HCT116 (cell line): ENCODE results near the gene ARHGAP21. TPM values are rescaled to one million over a fixed set of nuclear protein-coding genes. Genes with fewer than 3 reads are reported as not detected.

Experiments
- ATAC-seq: fragments of 200-7000 bp; cut with Tn5 transposase; 2 replicates; pipeline ENCODE4 v1.9.1; 2020; ENCODE audit warnings: mild to moderate bottlenecking, moderate library complexity
- BruUV-seq: library from RNA; stranded (reverse); fragments of 400-500 nt; replicated peaks from 2 replicates; lab custom pipeline; 2021; lab: Mats Ljungman, UMichigan
- CTCF ChIA-PET: fragments of 300-600 bp; sonication (Branson Sonifier 250); formaldehyde crosslinking; loops from one replicate; lab custom pipeline; 2021; ENCODE audit warnings: antibody characterized with exemption; lab: Charles Lee
- POLR2A ChIA-PET: fragments of 300-600, 350-600 bp; sonication (Branson Sonifier 250); formaldehyde crosslinking; loops from one replicate; lab custom pipeline; 2021; ENCODE audit warnings: antibody characterized with exemption; lab: Charles Lee
- RAD21 ChIA-PET, 2 experiments: fragments of 300-600 bp; sonication (Branson Sonifier 250); formaldehyde crosslinking; loops; one replicate each; lab custom pipeline; 2023; ENCODE audit warnings: low total read pairs in 2 of 2; ENCODE audit not compliant: uncharacterized antibody in 2 of 2, unreplicated experiment in 2 of 2, low non-redundant PET in 1 of 2; lab: Charles Lee
- DNase-seq: peaks from one replicate; pipeline ENCODE4 v3.0.0-alpha.2; 2010; ENCODE audit warnings: low read depth, low spot score
- H2AFZ ChIP-seq: fragments of 200-600 bp; shearing (Covaris generic), sonication (generic); 2 replicates; pipeline ENCODE4 v1.6.1; 2017; ENCODE audit warnings: low read depth, mixed run types, mixed read lengths, antibody characterized with exemption, low read length; ENCODE audit not compliant: poor library complexity, severe bottlenecking
- H3K27ac ChIP-seq: 2 replicates; pipeline ENCODE4 v1.5.1; 2012; ENCODE audit warnings: low read depth, low read length
- H3K27me3 ChIP-seq: fragments of 200-600 bp; sonication (generic); 2 replicates; pipeline ENCODE4 v1.6.1; 2016; ENCODE audit warnings: mixed run types, low read length, mixed read lengths; ENCODE audit not compliant: insufficient read depth
- H3K36me3 ChIP-seq, 2 experiments: fragments of 200-500 bp in 1 of 2; fragments of 200-600 bp in 1 of 2; sonication (Bioruptor generic) in 1 of 2; sonication (generic) in 1 of 2; 2 replicates each; pipeline versions ENCODE4 v1.5.1 to v1.6.1; 2014 to 2016; ENCODE audit warnings: low read length in 2 of 2, inconsistent platforms in 1 of 2, mixed read lengths in 1 of 2, mixed run types in 1 of 2; ENCODE audit not compliant: insufficient read depth in 2 of 2, control insufficient read depth in 1 of 2
- H3K4me1 ChIP-seq, 2 experiments: fragments of 200-600 bp in 1 of 2; sonication (generic) in 1 of 2; 2 replicates each; pipeline versions ENCODE4 v1.5.1 to v1.6.1; 2012 to 2017; ENCODE audit warnings: low read length in 2 of 2, inconsistent platforms in 1 of 2, mild to moderate bottlenecking in 1 of 2, mixed read lengths in 1 of 2, mixed run types in 1 of 2, moderate library complexity in 1 of 2; ENCODE audit not compliant: insufficient read depth in 2 of 2, control insufficient read depth in 1 of 2
- H3K4me2 ChIP-seq: fragments of 200-600 bp; sonication (generic); 2 replicates; pipeline ENCODE4 v1.6.1; 2017; ENCODE audit warnings: mixed run types, low read length, mixed read lengths
- H3K4me3 ChIP-seq, 2 experiments: fragments of 200-600 bp in 1 of 2; sonication (generic) in 1 of 2; replicated peaks in 1 of 2; 2 replicates each; pipeline ENCODE4 v1.5.1; 2011 to 2016; ENCODE audit warnings: low read length in 2 of 2, control low read depth in 1 of 2, low read depth in 1 of 2, mild to moderate bottlenecking in 1 of 2, mixed read lengths in 1 of 2, mixed run types in 1 of 2
- H3K79me2 ChIP-seq: fragments of 200-600 bp; sonication (generic); 2 replicates; pipeline ENCODE4 v1.6.1; 2017; ENCODE audit warnings: mild to moderate bottlenecking, mixed run types, low read length, moderate library complexity, mixed read lengths; ENCODE audit not compliant: insufficient read depth
- H3K9ac ChIP-seq: fragments of 200-600 bp; sonication (generic); 2 replicates; pipeline ENCODE4 v1.6.1; 2016; ENCODE audit warnings: low read length, mixed read lengths
- H3K9me2 ChIP-seq: fragments of 200-600 bp; sonication (generic), shearing (Covaris generic); 2 replicates; pipeline ENCODE4 v1.6.1; 2017; ENCODE audit warnings: mixed run types, mild to moderate bottlenecking, moderate library complexity; ENCODE audit not compliant: insufficient read depth
- H3K9me3 ChIP-seq, 2 experiments: fragments of 200-500 bp in 1 of 2; fragments of 200-600 bp in 1 of 2; sonication (Bioruptor generic) in 1 of 2; sonication (generic) in 1 of 2; 2 replicates each; pipeline ENCODE4 v1.6.1; 2014 to 2017; ENCODE audit warnings: low read length in 2 of 2, mixed read lengths in 2 of 2, inconsistent platforms in 1 of 2, low read depth in 1 of 2, mild to moderate bottlenecking in 1 of 2, mixed run types in 1 of 2, moderate library complexity in 1 of 2; ENCODE audit not compliant: control insufficient read depth in 1 of 2, insufficient read depth in 1 of 2
- H4K20me1 ChIP-seq: fragments of 200-600 bp; sonication (generic), shearing (Covaris generic); 2 replicates; pipeline ENCODE4 v1.6.1; 2017; ENCODE audit warnings: mixed run types, mild to moderate bottlenecking, moderate library complexity; ENCODE audit not compliant: insufficient read depth
- CBX3 ChIP-seq: IDR thresholded peaks from 2 replicates; pipeline ENCODE4 v1.6.1; 2012; ENCODE audit warnings: low read depth
- CEBPB ChIP-seq: IDR thresholded peaks from 2 replicates; pipeline ENCODE4 v1.6.1; 2012; ENCODE audit warnings: low read depth
- ELF1 ChIP-seq: IDR thresholded peaks from 2 replicates; pipeline ENCODE4 v1.6.1; 2012; ENCODE audit warnings: low read depth, borderline replicate concordance
- EZH2phosphoT487 ChIP-seq: fragments of 200-600 bp; IDR thresholded peaks from 2 replicates; pipeline ENCODE4 v1.6.1; 2018; ENCODE audit warnings: antibody characterized with exemption, borderline replicate concordance
- FOSL1 ChIP-seq: IDR thresholded peaks from 2 replicates; pipeline ENCODE4 v1.6.1; 2012; ENCODE audit warnings: low read depth
- JUND ChIP-seq: IDR thresholded peaks from 2 replicates; pipeline ENCODE4 v1.6.1; 2012
- POLR2AphosphoS5 ChIP-seq: IDR thresholded peaks from 2 replicates; pipeline ENCODE4 v1.6.1; 2011; ENCODE audit warnings: mild to moderate bottlenecking, low read depth, low read length, moderate library complexity
- RAD21 ChIP-seq: IDR thresholded peaks from 2 replicates; pipeline ENCODE4 v1.6.1; 2012; ENCODE audit warnings: low read depth, mild to moderate bottlenecking
- YY1 ChIP-seq: IDR thresholded peaks from 2 replicates; pipeline ENCODE4 v1.6.1; 2011; ENCODE audit warnings: low read length, low read depth, moderate library complexity, mild to moderate bottlenecking; ENCODE audit not compliant: insufficient replicate concordance; ENCODE audit errors: extremely low read depth
- ZNF274 ChIP-seq: fragments of 200-500 bp; sonication (Bioruptor generic); IDR thresholded peaks from 2 replicates; pipeline ENCODE4 v1.6.1; 2014; ENCODE audit warnings: mild to moderate bottlenecking, low read depth, low read length, inconsistent platforms
- intact Hi-C: fragments of 100-400 bp; cut with micrococcal nuclease; formaldehyde crosslinking; loops from 2 replicates; pipeline ENCODE4 v1.10.0; 2022
- total RNA-seq: library from RNA; stranded (reverse); gene quantifications from one replicate; pipeline ENCODE4 v1.2.1, GENCODE V29; 2021; ENCODE audit not compliant: unreplicated experiment
- TF ChIP-seq, protein P1 (sequence below): IDR thresholded peaks from 2 replicates; pipeline ENCODE4 v1.6.1; 2012
- TF ChIP-seq, protein P2 (sequence below): IDR thresholded peaks from 2 replicates; pipeline ENCODE4 v1.6.1; 2011; ENCODE audit warnings: mild to moderate bottlenecking, low read length, moderate library complexity; ENCODE audit not compliant: insufficient replicate concordance; ENCODE audit errors: extremely low read depth
- TF ChIP-seq, protein P3 (sequence below), 3 experiments: fragments of 200-600 bp in 1 of 3; sonication (generic) in 1 of 3; IDR thresholded peaks in 2 of 3; conservative IDR thresholded peaks in 1 of 3; 2 replicates each; pipeline ENCODE4 v1.5.1; 2012 to 2017; ENCODE audit warnings: low read depth in 2 of 3, low read length in 2 of 3, antibody characterized with exemption in 1 of 3, borderline replicate concordance in 1 of 3, control low read depth in 1 of 3, mild to moderate bottlenecking in 1 of 3, mixed read lengths in 1 of 3, mixed run types in 1 of 3, moderate library complexity in 1 of 3; ENCODE audit not compliant: insufficient read depth in 1 of 3

Gene ARHGAP21
- total RNA-seq, 1 experiment from 2014 or later: 47.7 TPM

DNA sequence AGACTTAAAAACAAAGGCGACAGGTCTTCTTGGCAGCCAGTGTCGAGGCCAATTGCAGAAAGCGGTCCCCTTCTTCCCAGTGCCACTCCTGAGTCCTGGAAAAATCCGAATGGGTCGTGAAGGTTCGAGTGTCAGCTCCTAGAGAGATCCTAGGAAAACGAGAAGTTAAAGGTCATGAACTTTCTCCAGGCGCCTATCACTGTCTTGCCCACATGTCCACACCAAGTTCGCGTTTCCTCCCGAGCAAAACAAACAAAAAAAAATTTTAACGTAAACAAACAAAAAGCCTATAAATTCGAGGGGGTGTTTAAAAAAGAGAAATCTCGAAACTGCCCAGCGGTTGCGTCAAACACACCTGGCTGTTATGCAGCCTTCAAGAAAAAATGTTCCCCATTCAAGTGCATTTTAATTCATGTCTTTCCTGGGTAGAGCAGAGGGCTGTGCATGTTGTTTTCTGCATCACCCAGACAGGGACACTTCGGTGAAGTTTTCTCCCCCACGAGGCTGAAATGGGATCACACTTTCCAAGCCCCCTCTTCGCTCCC lies 1.5 kb downstream of the ARHGAP21 start:
- peaks cover 10 to 28% of the 10 kb centered on the region in 2 experiments for H3K4me1 ChIP-seq
- peak overlapping the region; percentile 85 for H3K9ac ChIP-seq
- ChIA-PET RAD21 (no interaction called here), POLR2A (no interaction called here), CTCF (no interaction called here)
- H3K79me2 ChIP-seq: peaks cover 53% of the 10 kb centered on the region
- DNase-seq: no peak
- no peak overlapping the region for H2AFZ ChIP-seq
- intact Hi-C loops: no loop called here
- no peaks in the 10 kb centered on the region; a peak in 1 of 4 replicates for H3K36me3 ChIP-seq
- H3K9me3 ChIP-seq: no peaks in the 10 kb centered on the region
- no peaks in the 10 kb centered on the region for H3K27me3 ChIP-seq
- TF ChIP-seq ZNF274: no peak
- no peak for TF ChIP-seq YY1
- TF ChIP-seq, protein P1, sequence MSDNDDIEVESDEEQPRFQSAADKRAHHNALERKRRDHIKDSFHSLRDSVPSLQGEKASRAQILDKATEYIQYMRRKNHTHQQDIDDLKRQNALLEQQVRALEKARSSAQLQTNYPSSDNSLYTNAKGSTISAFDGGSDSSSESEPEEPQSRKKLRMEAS: no peak
- no peak for TF ChIP-seq POLR2AphosphoS5
- TF ChIP-seq RAD21: no peak
- no peak for TF ChIP-seq ELF1
- TF ChIP-seq, protein P2, sequence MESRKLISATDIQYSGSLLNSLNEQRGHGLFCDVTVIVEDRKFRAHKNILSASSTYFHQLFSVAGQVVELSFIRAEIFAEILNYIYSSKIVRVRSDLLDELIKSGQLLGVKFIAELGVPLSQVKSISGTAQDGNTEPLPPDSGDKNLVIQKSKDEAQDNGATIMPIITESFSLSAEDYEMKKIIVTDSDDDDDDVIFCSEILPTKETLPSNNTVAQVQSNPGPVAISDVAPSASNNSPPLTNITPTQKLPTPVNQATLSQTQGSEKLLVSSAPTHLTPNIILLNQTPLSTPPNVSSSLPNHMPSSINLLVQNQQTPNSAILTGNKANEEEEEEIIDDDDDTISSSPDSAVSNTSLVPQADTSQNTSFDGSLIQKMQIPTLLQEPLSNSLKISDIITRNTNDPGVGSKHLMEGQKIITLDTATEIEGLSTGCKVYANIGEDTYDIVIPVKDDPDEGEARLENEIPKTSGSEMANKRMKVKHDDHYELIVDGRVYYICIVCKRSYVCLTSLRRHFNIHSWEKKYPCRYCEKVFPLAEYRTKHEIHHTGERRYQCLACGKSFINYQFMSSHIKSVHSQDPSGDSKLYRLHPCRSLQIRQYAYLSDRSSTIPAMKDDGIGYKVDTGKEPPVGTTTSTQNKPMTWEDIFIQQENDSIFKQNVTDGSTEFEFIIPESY: no peak
- no peak for TF ChIP-seq CBX3
- TF ChIP-seq CEBPB: no peak
- TF ChIP-seq, protein P3, sequence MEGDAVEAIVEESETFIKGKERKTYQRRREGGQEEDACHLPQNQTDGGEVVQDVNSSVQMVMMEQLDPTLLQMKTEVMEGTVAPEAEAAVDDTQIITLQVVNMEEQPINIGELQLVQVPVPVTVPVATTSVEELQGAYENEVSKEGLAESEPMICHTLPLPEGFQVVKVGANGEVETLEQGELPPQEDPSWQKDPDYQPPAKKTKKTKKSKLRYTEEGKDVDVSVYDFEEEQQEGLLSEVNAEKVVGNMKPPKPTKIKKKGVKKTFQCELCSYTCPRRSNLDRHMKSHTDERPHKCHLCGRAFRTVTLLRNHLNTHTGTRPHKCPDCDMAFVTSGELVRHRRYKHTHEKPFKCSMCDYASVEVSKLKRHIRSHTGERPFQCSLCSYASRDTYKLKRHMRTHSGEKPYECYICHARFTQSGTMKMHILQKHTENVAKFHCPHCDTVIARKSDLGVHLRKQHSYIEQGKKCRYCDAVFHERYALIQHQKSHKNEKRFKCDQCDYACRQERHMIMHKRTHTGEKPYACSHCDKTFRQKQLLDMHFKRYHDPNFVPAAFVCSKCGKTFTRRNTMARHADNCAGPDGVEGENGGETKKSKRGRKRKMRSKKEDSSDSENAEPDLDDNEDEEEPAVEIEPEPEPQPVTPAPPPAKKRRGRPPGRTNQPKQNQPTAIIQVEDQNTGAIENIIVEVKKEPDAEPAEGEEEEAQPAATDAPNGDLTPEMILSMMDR (IDR thresholded peaks at IDR 0.05 in 2 of 3, conservative IDR thresholded peaks at IDR 0.05 in 1 of 3; ENCODE audit: borderline replicate concordance in 1 of 3, insufficient read depth in 1 of 3, low read depth in 2 of 3, low read length in 2 of 3): no peak
- TF ChIP-seq EZH2phosphoT487: no peak
- TF ChIP-seq FOSL1: no peak
- TF ChIP-seq JUND: no peak
- no peak for ATAC-seq
- H3K4me2 ChIP-seq: peak overlapping the region; percentile 84
- BruUV-seq: no TSS peak
- H3K9me2 ChIP-seq: no peaks in the 10 kb centered on the region
- H4K20me1 ChIP-seq: no peaks in the 10 kb centered on the region
- H3K27ac ChIP-seq: peak overlapping the region; percentile 90
- peak overlapping the region; percentile 61 to 73 for H3K4me3 ChIP-seq
